Astrocyte (in vitro differentiated cells and primary cell): ENCODE measurements around the gene HLCS. TPM values are rescaled to one million over a fixed set of nuclear protein-coding genes. Genes with fewer than 3 reads are reported as not detected.

Experiments
- DNase-seq: peaks from one replicate; pipeline ENCODE4 v3.0.0-alpha.2; 2010; ENCODE audit warnings: low read depth
- FAIRE-seq: peaks from 2 replicates; lab custom pipeline; 2011; peaks lifted over from hg19 to GRCh38; lab: Jason Lieb, UNC
- H2AFZ ChIP-seq: 2 replicates; pipeline ENCODE4 v1.6.0; 2012; ENCODE audit warnings: low read depth, low read length, inconsistent platforms
- H3K27ac ChIP-seq: 2 replicates; pipeline ENCODE4 v1.5.1; 2011; ENCODE audit warnings: low read depth, low read length, inconsistent platforms
- H3K27me3 ChIP-seq: 2 replicates; pipeline ENCODE4 v1.6.0; 2011; ENCODE audit warnings: low read length, inconsistent platforms; ENCODE audit not compliant: insufficient read depth
- H3K36me3 ChIP-seq: 2 replicates; pipeline ENCODE4 v1.5.1; 2011; ENCODE audit warnings: low read length, inconsistent platforms; ENCODE audit not compliant: insufficient read depth
- H3K4me1 ChIP-seq: 2 replicates; pipeline ENCODE4 v1.5.1; 2011; ENCODE audit warnings: low read length, inconsistent platforms; ENCODE audit not compliant: insufficient read depth
- H3K4me2 ChIP-seq: 2 replicates; pipeline ENCODE4 v1.6.0; 2012; ENCODE audit warnings: low read length, inconsistent platforms
- H3K4me3 ChIP-seq: 2 replicates; pipeline ENCODE4 v1.5.1; 2011; ENCODE audit warnings: low read depth, mild to moderate bottlenecking, low read length, inconsistent platforms; ENCODE audit not compliant: insufficient read depth
- H3K79me2 ChIP-seq: 2 replicates; pipeline ENCODE4 v1.6.0; 2012; ENCODE audit warnings: mild to moderate bottlenecking, low read length, inconsistent platforms; ENCODE audit not compliant: insufficient read depth
- H3K9ac ChIP-seq: 2 replicates; pipeline ENCODE4 v1.6.0; 2012; ENCODE audit warnings: mild to moderate bottlenecking, low read length, inconsistent platforms
- H3K9me3 ChIP-seq: 2 replicates; pipeline ENCODE4 v1.5.1; 2012; ENCODE audit warnings: low read depth, mild to moderate bottlenecking, low read length, inconsistent platforms; ENCODE audit not compliant: insufficient read depth
- H4K20me1 ChIP-seq: 2 replicates; pipeline ENCODE4 v1.6.0; 2012; ENCODE audit warnings: low read length, inconsistent platforms; ENCODE audit not compliant: insufficient read depth
- H3K27ac Mint-ChIP-seq: one replicate; pipeline ENCODE4 v1.8.0; 2021; ENCODE audit warnings: mild to moderate bottlenecking, mixed read lengths; ENCODE audit not compliant: unreplicated experiment
- H3K27me3 Mint-ChIP-seq: one replicate; pipeline ENCODE4 v1.8.0; 2021; ENCODE audit warnings: low read depth, mixed read lengths; ENCODE audit not compliant: unreplicated experiment
- H3K36me3 Mint-ChIP-seq: one replicate; pipeline ENCODE4 v1.8.0; 2021; ENCODE audit warnings: low read depth, mixed read lengths; ENCODE audit not compliant: unreplicated experiment
- H3K4me1 Mint-ChIP-seq: one replicate; pipeline ENCODE4 v1.8.0; 2021; ENCODE audit warnings: low read depth, mixed read lengths; ENCODE audit not compliant: unreplicated experiment
- H3K4me3 Mint-ChIP-seq: one replicate; pipeline ENCODE4 v1.8.0; 2021; ENCODE audit warnings: mild to moderate bottlenecking, moderate library complexity, mixed read lengths; ENCODE audit not compliant: unreplicated experiment
- H3K9me3 Mint-ChIP-seq: one replicate; pipeline ENCODE4 v1.8.0; 2021; ENCODE audit warnings: mild to moderate bottlenecking, mixed read lengths; ENCODE audit not compliant: unreplicated experiment
- EZH2 ChIP-seq: IDR thresholded peaks from 2 replicates; pipeline ENCODE4 v1.6.1; 2012; ENCODE audit warnings: mild to moderate bottlenecking, low read length, inconsistent platforms; ENCODE audit not compliant: insufficient read depth
- total RNA-seq: library from RNA; stranded (reverse); gene quantifications from 2 replicates; pipeline ENCODE4 v1.2.1, GENCODE V29; 2021
- TF ChIP-seq, protein P1 (sequence below): IDR thresholded peaks from 2 replicates; pipeline ENCODE4 v1.5.1; 2011; ENCODE audit warnings: low read depth, mild to moderate bottlenecking, inconsistent platforms, low read length, moderate library complexity; ENCODE audit not compliant: insufficient read depth

HLCS gene
- total RNA-seq, 1 donor from 2014 or later: 20.9 TPM

DNA sequence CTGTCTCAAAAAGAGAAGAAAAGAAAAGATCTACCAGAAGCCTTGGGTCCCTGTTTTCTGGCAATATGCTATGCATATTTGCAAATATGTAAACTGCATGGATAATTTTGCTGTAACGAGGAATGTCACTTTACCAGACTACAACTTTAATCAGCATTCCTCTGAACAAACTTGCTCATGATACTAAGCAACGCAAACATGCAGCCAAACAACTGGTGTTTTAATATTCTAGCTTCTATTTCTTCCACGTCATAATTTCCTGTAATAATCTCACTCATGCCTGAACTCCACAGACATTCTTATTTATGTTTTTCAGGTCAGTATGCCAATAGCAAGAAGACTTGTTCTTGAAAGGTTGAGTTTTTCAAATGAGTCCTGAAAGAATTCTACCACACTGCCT, 153.4 kb downstream of the HLCS start:
- TF ChIP-seq, protein P1, sequence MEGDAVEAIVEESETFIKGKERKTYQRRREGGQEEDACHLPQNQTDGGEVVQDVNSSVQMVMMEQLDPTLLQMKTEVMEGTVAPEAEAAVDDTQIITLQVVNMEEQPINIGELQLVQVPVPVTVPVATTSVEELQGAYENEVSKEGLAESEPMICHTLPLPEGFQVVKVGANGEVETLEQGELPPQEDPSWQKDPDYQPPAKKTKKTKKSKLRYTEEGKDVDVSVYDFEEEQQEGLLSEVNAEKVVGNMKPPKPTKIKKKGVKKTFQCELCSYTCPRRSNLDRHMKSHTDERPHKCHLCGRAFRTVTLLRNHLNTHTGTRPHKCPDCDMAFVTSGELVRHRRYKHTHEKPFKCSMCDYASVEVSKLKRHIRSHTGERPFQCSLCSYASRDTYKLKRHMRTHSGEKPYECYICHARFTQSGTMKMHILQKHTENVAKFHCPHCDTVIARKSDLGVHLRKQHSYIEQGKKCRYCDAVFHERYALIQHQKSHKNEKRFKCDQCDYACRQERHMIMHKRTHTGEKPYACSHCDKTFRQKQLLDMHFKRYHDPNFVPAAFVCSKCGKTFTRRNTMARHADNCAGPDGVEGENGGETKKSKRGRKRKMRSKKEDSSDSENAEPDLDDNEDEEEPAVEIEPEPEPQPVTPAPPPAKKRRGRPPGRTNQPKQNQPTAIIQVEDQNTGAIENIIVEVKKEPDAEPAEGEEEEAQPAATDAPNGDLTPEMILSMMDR: no peak
- no peak for TF ChIP-seq EZH2
- FAIRE-seq: no peak
- no peaks in the 10 kb centered on the region for H3K27me3 ChIP-seq
- no peak overlapping the region for H3K27ac ChIP-seq
- no peaks in the 10 kb centered on the region for H3K36me3 ChIP-seq
- H2AFZ ChIP-seq: no peak overlapping the region
- peaks cover 5% of the 10 kb centered on the region for H4K20me1 ChIP-seq
- H3K9me3 ChIP-seq: no peaks in the 10 kb centered on the region
- no peak overlapping the region for H3K4me3 ChIP-seq
- H3K4me2 ChIP-seq: no peak overlapping the region
- Mint-ChIP-seq H3K9me3 (no peaks in the 10 kb centered on the region), H3K27ac (no peak overlapping the region), H3K27me3 (no peaks in the 10 kb centered on the region), H3K4me1 (peaks cover 1% of the 10 kb centered on the region), H3K4me3 (no peak overlapping the region), H3K36me3 (no peaks in the 10 kb centered on the region)
- no peaks in the 10 kb centered on the region for H3K4me1 ChIP-seq
- no peaks in the 10 kb centered on the region for H3K79me2 ChIP-seq
- no peak overlapping the region for H3K9ac ChIP-seq
- DNase-seq: no peak

GRCh38 chr21:36811762-36812161, 154.7 kb downstream of the HLCS start:
- no peaks in the 10 kb centered on the region for H3K9me3 ChIP-seq
- TF ChIP-seq, protein P1: no peak
- TF ChIP-seq EZH2: no peak
- no peaks in the 10 kb centered on the region for H3K27me3 ChIP-seq
- no peaks in the 10 kb centered on the region for H3K4me1 ChIP-seq
- H4K20me1 ChIP-seq: peaks cover 3% of the 10 kb centered on the region
- H3K4me3 Mint-ChIP-seq: no peak overlapping the region
- no peak overlapping the region for H3K4me3 ChIP-seq
- H3K79me2 ChIP-seq: no peaks in the 10 kb centered on the region
- no peak overlapping the region for H3K27ac Mint-ChIP-seq
- H2AFZ ChIP-seq: no peak overlapping the region
- H3K36me3 Mint-ChIP-seq: no peaks in the 10 kb centered on the region
- FAIRE-seq (no peak), DNase-seq (no peak)
- H3K9ac ChIP-seq: no peak overlapping the region
- peaks cover 8% of the 10 kb centered on the region for H3K4me1 Mint-ChIP-seq
- no peak overlapping the region for H3K27ac ChIP-seq
- H3K4me2 ChIP-seq: no peak overlapping the region
- H3K9me3 Mint-ChIP-seq: no peaks in the 10 kb centered on the region
- H3K36me3 ChIP-seq: no peaks in the 10 kb centered on the region
- H3K27me3 Mint-ChIP-seq: no peaks in the 10 kb centered on the region

DNA sequence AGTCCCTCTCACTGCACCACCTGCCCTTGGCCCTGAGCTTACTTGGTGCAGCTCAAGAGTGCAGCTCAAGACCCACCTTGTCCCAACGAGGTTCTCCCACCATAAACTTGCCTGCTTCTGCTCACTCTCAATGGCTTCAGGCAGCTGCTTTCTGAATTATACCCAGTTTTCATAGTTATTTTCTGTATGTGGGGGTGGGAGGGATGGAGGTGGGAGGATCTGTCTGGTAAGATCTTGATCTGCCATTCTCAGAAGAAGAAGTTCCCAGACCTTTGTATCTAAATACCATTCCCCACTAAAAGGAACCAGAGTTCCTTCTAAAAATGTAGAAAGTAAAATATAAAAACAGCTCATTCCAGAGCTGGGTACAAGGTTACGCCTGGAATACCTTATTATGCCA, 156.0 kb downstream of the HLCS start:
- no peaks in the 10 kb centered on the region for H3K27me3 Mint-ChIP-seq
- no peaks in the 10 kb centered on the region for H3K27me3 ChIP-seq
- no peak for DNase-seq
- no peak overlapping the region for H3K27ac ChIP-seq
- no peaks in the 10 kb centered on the region for H3K36me3 ChIP-seq
- H3K79me2 ChIP-seq: no peaks in the 10 kb centered on the region
- no peak overlapping the region for H2AFZ ChIP-seq
- FAIRE-seq: no peak
- no peak overlapping the region for H3K9ac ChIP-seq
- H3K9me3 Mint-ChIP-seq: no peaks in the 10 kb centered on the region
- peaks cover 2% of the 10 kb centered on the region for H3K36me3 Mint-ChIP-seq
- H3K27ac Mint-ChIP-seq: no peak overlapping the region
- H3K4me3 ChIP-seq: no peak overlapping the region
- H3K4me1 ChIP-seq: peaks cover 4% of the 10 kb centered on the region
- H3K4me1 Mint-ChIP-seq: peaks cover 19% of the 10 kb centered on the region
- H3K4me3 Mint-ChIP-seq: no peak overlapping the region
- no peaks in the 10 kb centered on the region for H4K20me1 ChIP-seq
- H3K9me3 ChIP-seq: no peaks in the 10 kb centered on the region
- no peak overlapping the region for H3K4me2 ChIP-seq
- TF ChIP-seq, protein P1: no peak
- no peak for TF ChIP-seq EZH2
